H1 (cell line): ENCODE results near the gene TSPAN16. TPM values are rescaled to one million over a fixed set of nuclear protein-coding genes. Genes with fewer than 3 reads are reported as not detected.

ENCODE experiments used
- CTCF ChIA-PET: fragments of 300-600 bp; sonication (Branson Sonifier 250); formaldehyde crosslinking; loops from one replicate; lab custom pipeline; 2021; ENCODE audit not compliant: partially characterized antibody; lab: Charles Lee
- POLR2A ChIA-PET: fragments of 300-600 bp; sonication (Branson Sonifier 250); formaldehyde crosslinking; loops from one replicate; lab custom pipeline; 2021; ENCODE audit warnings: inconsistent platforms; ENCODE audit not compliant: partially characterized antibody; lab: Charles Lee
- DNase-seq, 2 experiments: peaks; one replicate each; pipeline versions ENCODE4 v3.0.0 to v3.0.0-alpha.2; 2010 to 2022; ENCODE audit warnings: low spot score in 2 of 2, low read depth in 1 of 2, mixed read lengths in 1 of 2
- FAIRE-seq: peaks from 2 replicates; lab custom pipeline; 2011; peaks lifted over from hg19 to GRCh38; lab: Jason Lieb, UNC
- H2AFZ ChIP-seq: 2 replicates; pipeline ENCODE4 v1.8.1; 2012; ENCODE audit warnings: low read length, inconsistent platforms
- H2AK5ac ChIP-seq: 2 replicates; pipeline ENCODE4 v1.6.1; 2013; ENCODE audit warnings: low read depth, low read length
- H2BK120ac ChIP-seq: replicated peaks from 2 replicates; pipeline ENCODE3; 2013; ENCODE audit warnings: low read depth, low read length, inconsistent platforms
- H2BK12ac ChIP-seq: 2 replicates; pipeline ENCODE4 v1.6.1; 2013; ENCODE audit warnings: low read depth, low read length
- H2BK15ac ChIP-seq: 2 replicates; pipeline ENCODE4 v1.6.1; 2013; ENCODE audit warnings: low read length
- H2BK20ac ChIP-seq: 2 replicates; pipeline ENCODE4 v1.6.1; 2013; ENCODE audit warnings: low read length
- H2BK5ac ChIP-seq: 2 replicates; pipeline ENCODE4 v1.6.1; 2013; ENCODE audit warnings: low read depth, low read length
- H3K14ac ChIP-seq: 2 replicates; pipeline ENCODE4 v1.6.1; 2013; ENCODE audit warnings: inconsistent platforms; ENCODE audit not compliant: insufficient read length
- H3K18ac ChIP-seq: 2 replicates; pipeline ENCODE4 v1.6.1; 2013; ENCODE audit warnings: low read length; ENCODE audit errors: extremely low read depth
- H3K23ac ChIP-seq: 2 replicates; pipeline ENCODE4 v1.6.1; 2013; ENCODE audit warnings: inconsistent platforms; ENCODE audit not compliant: insufficient read length
- H3K23me2 ChIP-seq: 2 replicates; pipeline ENCODE4 v1.6.1; 2013; ENCODE audit warnings: low read depth, low read length
- H3K27ac ChIP-seq: 2 replicates; pipeline ENCODE4 v1.6.1; 2011; ENCODE audit warnings: low read depth, low read length, inconsistent platforms
- H3K27me3 ChIP-seq, 4 experiments: replicated peaks in 1 of 4; 1 replicate in 1 of 4; 2 replicates in 3 of 4; pipeline versions ENCODE4 v1.6.1 to v1.8.1; 2011 to 2013; ENCODE audit warnings: low read length in 3 of 4, mild to moderate bottlenecking in 3 of 4, inconsistent platforms in 2 of 4, mixed read lengths in 2 of 4, moderate library complexity in 1 of 4; ENCODE audit not compliant: control insufficient read depth in 3 of 4, insufficient read depth in 3 of 4; ENCODE audit errors: extremely low read depth in 1 of 4
- H3K36me3 ChIP-seq, 4 experiments: 2 replicates each; pipeline versions ENCODE4 v1.6.1 to v1.8.1; 2011 to 2013; ENCODE audit warnings: mild to moderate bottlenecking in 4 of 4, low read length in 3 of 4, moderate library complexity in 2 of 4, control low read depth in 1 of 4, inconsistent platforms in 1 of 4; ENCODE audit not compliant: insufficient read depth in 4 of 4, control insufficient read depth in 2 of 4
- H3K4ac ChIP-seq: replicated peaks from 2 replicates; pipeline ENCODE3; 2013; ENCODE audit warnings: low read length, low read depth, mixed read lengths, inconsistent platforms; ENCODE audit not compliant: insufficient read length
- H3K4me1 ChIP-seq, 4 experiments: replicated peaks in 1 of 4; 1 replicate in 1 of 4; 2 replicates in 3 of 4; pipeline versions ENCODE4 v1.6.1 to v1.8.1; 2011 to 2013; ENCODE audit warnings: low read length in 3 of 4, inconsistent platforms in 2 of 4, mixed read lengths in 1 of 4; ENCODE audit not compliant: insufficient read depth in 4 of 4, control insufficient read depth in 3 of 4
- H3K4me2 ChIP-seq, 2 experiments: 2 replicates each; pipeline versions ENCODE4 v1.6.1 to v1.8.1; 2011 to 2013; ENCODE audit warnings: low read depth in 2 of 2, low read length in 2 of 2, control low read depth in 1 of 2, inconsistent platforms in 1 of 2, mild to moderate bottlenecking in 1 of 2; ENCODE audit not compliant: insufficient read depth in 1 of 2
- H3K4me3 ChIP-seq, 4 experiments: fragments of 200-600, 300-600 bp in 1 of 4; sonication (generic), shearing (Covaris generic), sonication (Bioruptor Twin) in 1 of 4; 2 replicates each; pipeline versions ENCODE4 v1.5.1 to v1.8.1; 2011 to 2016; ENCODE audit warnings: low read length in 4 of 4, low read depth in 3 of 4, control low read depth in 2 of 4, inconsistent platforms in 2 of 4, mild to moderate bottlenecking in 2 of 4, mixed read lengths in 1 of 4, moderate library complexity in 1 of 4; ENCODE audit not compliant: insufficient read depth in 2 of 4; ENCODE audit errors: extremely low read depth in 1 of 4
- H3K56ac ChIP-seq: replicated peaks from 2 replicates; pipeline ENCODE3; 2013; ENCODE audit warnings: low read depth, mild to moderate bottlenecking, mixed read lengths, low read length, inconsistent platforms; ENCODE audit not compliant: insufficient read length
- H3K79me1 ChIP-seq: 2 replicates; pipeline ENCODE4 v1.6.1; 2013; ENCODE audit warnings: low read depth, low read length, control low read depth
- H3K79me2 ChIP-seq, 2 experiments: 2 replicates each; pipeline versions ENCODE4 v1.6.1 to v1.8.1; 2012 to 2013; ENCODE audit warnings: low read length in 2 of 2, mild to moderate bottlenecking in 2 of 2, inconsistent platforms in 1 of 2; ENCODE audit not compliant: insufficient read depth in 2 of 2, control insufficient read depth in 1 of 2
- H3K9ac ChIP-seq, 4 experiments: replicated peaks in 1 of 4; 1 replicate in 1 of 4; 2 replicates in 3 of 4; pipeline versions ENCODE4 v1.6.1 to v1.8.1; 2011 to 2013; ENCODE audit warnings: low read depth in 3 of 4, low read length in 3 of 4, control low read depth in 2 of 4, mild to moderate bottlenecking in 2 of 4, moderate library complexity in 2 of 4, inconsistent platforms in 1 of 4; ENCODE audit errors: extremely low read depth in 1 of 4
- H3K9me3 ChIP-seq, 2 experiments: 2 replicates each; pipeline versions ENCODE4 v1.6.1 to v1.8.1; 2012 to 2013; ENCODE audit warnings: mild to moderate bottlenecking in 2 of 2, moderate library complexity in 2 of 2, control low read depth in 1 of 2, inconsistent platforms in 1 of 2, low read depth in 1 of 2, low read length in 1 of 2, mixed read lengths in 1 of 2; ENCODE audit not compliant: insufficient read depth in 2 of 2
- H4K20me1 ChIP-seq, 2 experiments: replicated peaks in 1 of 2; 2 replicates each; pipeline versions ENCODE3 to v1.8.1; 2011 to 2013; ENCODE audit warnings: inconsistent platforms in 2 of 2, low read length in 2 of 2, mild to moderate bottlenecking in 1 of 2; ENCODE audit not compliant: insufficient read depth in 2 of 2, control insufficient read depth in 1 of 2
- H4K5ac ChIP-seq: 2 replicates; pipeline ENCODE4 v1.6.1; 2013; ENCODE audit warnings: low read length, low read depth, mixed read lengths, inconsistent platforms; ENCODE audit not compliant: insufficient read length
- H4K8ac ChIP-seq: 2 replicates; pipeline ENCODE4 v1.8.0; 2013; ENCODE audit warnings: mild to moderate bottlenecking, moderate library complexity, low read length, inconsistent platforms; ENCODE audit not compliant: insufficient read depth; ENCODE audit errors: extremely low read depth
- H4K91ac ChIP-seq: replicated peaks from 2 replicates; pipeline ENCODE3; 2013; ENCODE audit warnings: low read length, mixed read lengths, inconsistent platforms; ENCODE audit not compliant: insufficient read length
- BACH1 ChIP-seq: IDR thresholded peaks from 2 replicates; pipeline ENCODE4 v1.6.1; 2012; ENCODE audit warnings: low read length, improper control_type of control experiment
- BRCA1 ChIP-seq: IDR thresholded peaks from 2 replicates; pipeline ENCODE4 v1.6.1; 2012; ENCODE audit warnings: low read depth, low read length, improper control_type of control experiment
- CHD1 ChIP-seq: IDR thresholded peaks from 2 replicates; pipeline ENCODE4 v1.6.1; 2012; ENCODE audit warnings: low read depth, low read length, improper control_type of control experiment
- PHF8 ChIP-seq: fragments of 200-600 bp; sonication (generic); conservative IDR thresholded peaks from 2 replicates; pipeline ENCODE4 v1.7.1; 2012; ENCODE audit warnings: low read depth, mild to moderate bottlenecking, inconsistent platforms, low read length, moderate library complexity
- POLR2A ChIP-seq, 2 experiments: IDR thresholded peaks; 1 replicate in 1 of 2; 2 replicates in 1 of 2; pipeline ENCODE4 v1.6.1; 2011; ENCODE audit warnings: low read depth in 2 of 2, low read length in 2 of 2, mild to moderate bottlenecking in 2 of 2; ENCODE audit errors: control extremely low read depth in 1 of 2
- SAP30 ChIP-seq: fragments of 300-600 bp; sonication (generic); IDR thresholded peaks from 2 replicates; pipeline ENCODE4 v1.7.1; 2012; ENCODE audit warnings: low read length, moderate library complexity, mild to moderate bottlenecking, inconsistent platforms; ENCODE audit not compliant: insufficient read depth, insufficient replicate concordance
- SP2 ChIP-seq: IDR thresholded peaks from 2 replicates; pipeline ENCODE4 v1.6.1; 2012; ENCODE audit warnings: mild to moderate bottlenecking, low read length, inconsistent platforms
- SP4 ChIP-seq: IDR thresholded peaks from 2 replicates; pipeline ENCODE4 v1.6.1; 2012; ENCODE audit warnings: low read length, inconsistent platforms
- TBP ChIP-seq: IDR thresholded peaks from 2 replicates; pipeline ENCODE4 v1.6.1; 2011; ENCODE audit warnings: low read depth, low read length, improper control_type of control experiment
- WGBS, 2 experiments: shearing (Covaris generic) in 1 of 2; methylation state at CpG; one replicate each; pipeline versions ENCODE4 v1.1.6 to v1.1.7; 2013 to 2015; ENCODE audit warnings: low lambda C conversion rate in 2 of 2, mixed read lengths in 2 of 2, inconsistent platforms in 1 of 2, low coverage in 1 of 2, missing lambda C conversion rate in 1 of 2; ENCODE audit not compliant: insufficient replicate concordance in 2 of 2, insufficient coverage in 1 of 2, insufficient read length in 1 of 2; ENCODE audit errors: extremely low coverage in 1 of 2, missing lambda C conversion rate in 1 of 2; 5-methylcytosine and 5-hydroxymethylcytosine counted together
- polyA plus RNA-seq, 7 experiments: library from polyadenylated mRNA; depleted of rRNA in 3 of 7; stranded (reverse) in 5 of 7; unstranded in 2 of 7; fragments of >200 nt in 5 of 7; fragments of 200-250 nt in 2 of 7; gene quantifications; 1 replicate in 5 of 7; 2 replicates in 1 of 7; 4 replicates in 1 of 7; pipeline versions ENCODE4 v1.2.1 to v1.2.3, GENCODE V29; 2011 to 2013; ENCODE audit warnings: missing spikeins in 2 of 7, mixed read lengths in 2 of 7
- total RNA-seq: library from RNA; stranded (reverse); fragmentation: NEBNext Ultra II Directional; extraction: Animal tissue kit (Norgen Biotek cat#: 25700); gene quantifications from 2 replicates; pipeline ENCODE4 v1.2.1, GENCODE V29; 2021

The TSPAN16 gene
- total and polyA plus RNA-seq, 2 of the 8 experiments (the other 6 are each of a cell fraction or from before 2014, with no cell fraction given), result not detected

DNA sequence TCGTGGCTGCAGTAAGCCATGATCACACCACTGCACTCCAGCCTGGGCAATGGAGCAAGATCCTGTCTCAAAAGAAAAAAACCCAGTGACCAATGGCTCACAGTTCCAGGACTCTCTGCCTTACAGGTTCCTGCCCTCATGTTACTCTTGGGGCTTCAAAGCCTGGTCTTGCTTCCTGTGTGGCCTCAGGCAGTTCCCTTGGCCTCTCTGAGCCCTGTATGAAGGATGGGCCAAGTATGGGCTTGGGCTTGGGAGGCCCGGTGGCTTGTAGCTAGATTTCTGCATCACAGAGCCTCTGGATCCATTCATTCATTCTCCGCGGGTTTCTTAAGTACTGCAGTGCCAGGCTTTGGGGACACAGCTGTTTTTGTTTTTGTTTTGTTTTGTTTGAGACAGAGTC, 780 bp upstream of the TSPAN16 start:
- CTCF ChIA-PET, result interaction anchor here (1.2 to 4.7 kb wide), 14 partner anchors 10 to 151 kb away, joined by 3 to 20 read pairs (median 4); partner anchors contain the start of genes RAB3D and SWSAP1
- Histone ChIP-seq H3K14ac (no peak overlapping the region), H3K23ac (no peak overlapping the region), H2BK5ac (no peak overlapping the region), H2BK15ac (no peak overlapping the region), H3K23me2 (no peaks in the 10 kb centered on the region), H3K79me2 (no peaks in the 10 kb centered on the region), H3K27me3 (no peaks in the 10 kb centered on the region; a peak in 2 of 7 replicates), H3K9ac (no peak overlapping the region), H3K4ac (no peak overlapping the region), H2BK120ac (no peak overlapping the region), H2AFZ (no peak overlapping the region), H4K8ac (0 out of 2 replicates have a peak overlapping the region, but pooled peaks have one; percentile 58), H3K9me3 (no peaks in the 10 kb centered on the region), H3K36me3 (no peaks in the 10 kb centered on the region), H2BK12ac (0 out of 2 replicates have a peak overlapping the region, but pooled peaks have one; percentile 39), H3K18ac (no peak overlapping the region), H2BK20ac (no peak overlapping the region), H3K79me1 (no peaks in the 10 kb centered on the region), H3K27ac (no peak overlapping the region), H2AK5ac (no peak overlapping the region), H4K20me1 (no peaks in the 10 kb centered on the region), H4K91ac (no peak overlapping the region), H3K4me3 (no peak overlapping the region), H3K4me2 (no peak overlapping the region), H3K56ac (no peak overlapping the region), H4K5ac (no peak overlapping the region), H3K4me1 (peaks cover 2 to 6% (median 2%) of the 10 kb centered on the region in 4 experiments; a peak in 5 of 7 replicates)
- DNase-seq (no peak), FAIRE-seq (no peak)
- WGBS, 2 experiments, result 92% methylated on average over 4 of the region's 4 CpGs; no CpG with 5 or more reads in 1 of the 2 experiments
- POLR2A ChIA-PET, result interaction anchor here (1.3 kb wide), 1 partner anchor 13 kb away, joined by 3 read pairs; no protein-coding TSS in a partner anchor
- TF ChIP-seq POLR2A (IDR thresholded peaks at IDR 0.05; ENCODE audit: control extremely low read depth in 1 of 2, low read depth in 2 of 2, low read length in 2 of 2) (no peak), BRCA1 (no peak), SP4 (no peak), BACH1 (no peak), CHD1 (no peak), SP2 (no peak), SAP30 (no peak), TBP (no peak), PHF8 (no peak)
